GM20000 (cell line): ENCODE data around the gene GAMT.

Experiments used
- DNase-seq: peaks from one replicate; pipeline ENCODE4 v3.0.0; 2012; ENCODE audit warnings: low spot score
- TF ChIP-seq, protein P1 (sequence below): IDR thresholded peaks from 2 replicates; pipeline ENCODE4 v1.5.1; 2012; ENCODE audit warnings: mild to moderate bottlenecking, control low read depth; ENCODE audit errors: extremely low read depth, missing control alignments

Gene GAMT

DNA sequence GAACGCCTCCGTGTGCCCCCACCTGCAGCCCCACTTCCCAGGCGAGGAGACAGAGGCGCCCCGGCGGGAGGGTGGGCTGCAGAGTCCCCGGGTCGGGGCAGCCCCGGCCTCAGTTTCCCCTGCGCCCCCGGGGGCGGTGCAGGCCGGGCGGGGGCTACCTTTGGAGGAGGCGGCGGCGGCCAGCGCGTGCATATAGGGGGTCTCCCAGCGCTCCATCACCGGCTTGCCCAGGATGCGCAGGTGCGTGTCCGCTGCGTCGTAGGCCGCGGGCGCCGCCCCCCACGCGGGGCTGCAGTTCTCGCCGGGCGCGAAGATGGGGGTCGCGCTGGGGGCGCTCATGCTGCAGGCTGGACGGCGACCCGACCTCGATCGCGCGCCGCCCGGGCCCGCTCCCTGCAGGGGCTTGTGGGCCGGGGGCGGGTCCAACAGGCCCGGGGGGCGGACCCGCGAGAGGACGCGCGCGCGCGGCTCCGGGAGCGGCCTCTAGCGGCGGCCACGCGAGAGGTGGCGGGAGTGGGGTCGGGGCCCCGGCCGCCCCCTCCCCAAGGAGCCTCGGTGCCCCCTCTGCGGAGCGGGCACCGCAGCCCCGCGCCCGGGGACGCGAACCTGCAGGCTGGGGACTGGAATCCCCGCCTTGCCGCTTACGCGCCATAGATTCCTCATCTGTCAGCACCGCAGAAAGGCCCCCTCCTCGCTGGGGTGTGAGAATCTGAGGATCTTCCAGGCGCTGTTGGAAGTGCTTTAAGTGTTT, at the start of gene GAMT:
Gene GAMT, minus strand, starts transcription at position 405 of the 751 bp plus-strand sequence. Its CDS starts 66 bp downstream, at position 339.
- TF ChIP-seq, protein P1, sequence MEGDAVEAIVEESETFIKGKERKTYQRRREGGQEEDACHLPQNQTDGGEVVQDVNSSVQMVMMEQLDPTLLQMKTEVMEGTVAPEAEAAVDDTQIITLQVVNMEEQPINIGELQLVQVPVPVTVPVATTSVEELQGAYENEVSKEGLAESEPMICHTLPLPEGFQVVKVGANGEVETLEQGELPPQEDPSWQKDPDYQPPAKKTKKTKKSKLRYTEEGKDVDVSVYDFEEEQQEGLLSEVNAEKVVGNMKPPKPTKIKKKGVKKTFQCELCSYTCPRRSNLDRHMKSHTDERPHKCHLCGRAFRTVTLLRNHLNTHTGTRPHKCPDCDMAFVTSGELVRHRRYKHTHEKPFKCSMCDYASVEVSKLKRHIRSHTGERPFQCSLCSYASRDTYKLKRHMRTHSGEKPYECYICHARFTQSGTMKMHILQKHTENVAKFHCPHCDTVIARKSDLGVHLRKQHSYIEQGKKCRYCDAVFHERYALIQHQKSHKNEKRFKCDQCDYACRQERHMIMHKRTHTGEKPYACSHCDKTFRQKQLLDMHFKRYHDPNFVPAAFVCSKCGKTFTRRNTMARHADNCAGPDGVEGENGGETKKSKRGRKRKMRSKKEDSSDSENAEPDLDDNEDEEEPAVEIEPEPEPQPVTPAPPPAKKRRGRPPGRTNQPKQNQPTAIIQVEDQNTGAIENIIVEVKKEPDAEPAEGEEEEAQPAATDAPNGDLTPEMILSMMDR, result peak; percentile 70
- peak; percentile 95 for DNase-seq

DNA sequence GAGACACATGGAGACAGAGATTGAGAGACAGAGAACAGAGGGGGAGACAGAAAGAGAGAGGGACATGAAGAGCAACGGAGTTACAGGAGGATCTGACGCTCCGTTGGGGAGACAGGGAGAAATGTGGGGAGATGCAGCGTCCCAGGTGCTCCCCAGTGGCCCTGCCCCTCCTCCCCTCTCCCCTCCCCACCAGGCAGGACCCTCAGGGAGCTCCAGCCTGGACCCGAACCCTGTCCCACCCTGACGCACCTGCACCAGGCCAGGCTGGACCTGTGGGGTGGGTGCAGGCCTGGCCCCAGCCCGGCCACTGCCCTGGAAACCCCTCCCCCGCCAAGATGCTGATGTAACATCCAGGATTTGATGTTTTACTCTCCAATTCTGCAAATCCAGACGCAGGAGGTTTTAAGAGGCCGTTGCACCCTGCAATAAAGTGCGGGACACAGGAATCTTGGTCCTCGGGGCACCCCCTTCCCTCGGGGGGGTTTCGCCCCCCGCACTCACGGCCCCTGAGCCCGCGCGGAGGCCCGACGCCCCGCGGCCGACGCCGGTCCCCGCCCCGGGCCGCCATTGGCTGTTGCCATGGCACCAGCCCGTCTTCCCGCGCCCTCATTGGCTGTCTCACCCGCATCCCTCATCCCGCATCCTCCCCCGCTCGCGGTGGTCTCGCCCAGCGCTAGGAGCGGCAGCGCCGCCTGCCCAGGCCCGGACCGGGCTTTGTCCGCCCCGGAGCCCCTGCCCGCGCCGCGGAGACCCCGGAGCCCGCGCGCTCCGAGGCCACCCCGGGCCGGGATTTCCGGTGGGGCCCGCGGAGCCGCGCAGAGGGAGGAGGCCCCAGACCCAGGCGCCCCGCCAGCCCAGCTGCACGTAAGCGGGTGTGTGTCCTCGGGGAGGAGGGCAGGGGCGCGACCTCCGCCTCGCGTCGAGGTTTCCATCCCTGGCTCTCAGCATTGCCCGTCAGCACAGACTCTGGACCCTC, 48.4 kb upstream of the GAMT start, which contains the start of gene APC2:
Gene APC2, plus strand, starts transcription at position 655 of the 976 bp plus-strand sequence. CDS start 2,881 bp downstream, outside the sequence.
- TF ChIP-seq, protein P1, result no peak
- peak; percentile 81 for DNase-seq

DNA sequence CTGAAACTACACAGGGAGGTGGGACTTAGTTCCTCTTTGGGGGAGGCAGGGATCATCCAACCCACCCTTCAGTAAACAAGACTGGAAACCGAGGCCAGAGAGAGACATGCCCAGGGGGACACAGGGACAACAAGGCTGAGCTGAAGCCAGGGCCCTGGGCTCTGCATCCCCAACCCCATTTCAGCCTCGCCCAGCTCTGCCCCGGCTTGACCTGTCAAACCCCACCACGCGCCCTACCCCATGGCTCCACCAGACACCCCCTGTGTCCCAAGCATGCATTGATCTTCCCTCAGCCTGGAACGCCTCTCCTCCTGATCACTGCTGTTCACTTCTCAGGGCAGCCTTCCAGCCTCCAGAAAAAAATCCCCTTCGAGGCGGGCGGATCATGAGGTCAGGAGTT, 46.6 kb upstream of the GAMT start:
- no peak for DNase-seq
- TF ChIP-seq, protein P1, result no peak

DNA sequence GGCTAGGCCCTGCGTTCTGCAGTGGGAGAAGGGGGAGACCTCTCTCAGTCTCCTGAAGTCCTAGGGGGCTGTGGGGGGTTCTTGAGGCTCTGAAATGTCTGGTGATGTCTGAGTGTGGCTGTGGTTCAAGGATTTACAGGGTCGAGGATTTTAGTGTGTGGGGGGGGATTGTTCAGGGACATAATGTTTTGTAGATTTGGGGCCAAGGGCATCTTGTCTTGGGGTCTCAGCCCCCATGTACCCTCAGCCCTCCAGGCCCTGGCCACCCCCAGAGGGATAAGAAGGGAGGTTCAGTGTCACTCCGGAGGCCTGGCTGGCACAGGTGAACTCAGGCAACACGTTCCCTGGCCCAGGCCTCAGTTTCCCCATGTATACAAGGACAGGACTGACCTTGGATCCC, 46.2 kb upstream of the GAMT start:
- TF ChIP-seq, protein P1, result no peak
- DNase-seq, result no peak

DNA sequence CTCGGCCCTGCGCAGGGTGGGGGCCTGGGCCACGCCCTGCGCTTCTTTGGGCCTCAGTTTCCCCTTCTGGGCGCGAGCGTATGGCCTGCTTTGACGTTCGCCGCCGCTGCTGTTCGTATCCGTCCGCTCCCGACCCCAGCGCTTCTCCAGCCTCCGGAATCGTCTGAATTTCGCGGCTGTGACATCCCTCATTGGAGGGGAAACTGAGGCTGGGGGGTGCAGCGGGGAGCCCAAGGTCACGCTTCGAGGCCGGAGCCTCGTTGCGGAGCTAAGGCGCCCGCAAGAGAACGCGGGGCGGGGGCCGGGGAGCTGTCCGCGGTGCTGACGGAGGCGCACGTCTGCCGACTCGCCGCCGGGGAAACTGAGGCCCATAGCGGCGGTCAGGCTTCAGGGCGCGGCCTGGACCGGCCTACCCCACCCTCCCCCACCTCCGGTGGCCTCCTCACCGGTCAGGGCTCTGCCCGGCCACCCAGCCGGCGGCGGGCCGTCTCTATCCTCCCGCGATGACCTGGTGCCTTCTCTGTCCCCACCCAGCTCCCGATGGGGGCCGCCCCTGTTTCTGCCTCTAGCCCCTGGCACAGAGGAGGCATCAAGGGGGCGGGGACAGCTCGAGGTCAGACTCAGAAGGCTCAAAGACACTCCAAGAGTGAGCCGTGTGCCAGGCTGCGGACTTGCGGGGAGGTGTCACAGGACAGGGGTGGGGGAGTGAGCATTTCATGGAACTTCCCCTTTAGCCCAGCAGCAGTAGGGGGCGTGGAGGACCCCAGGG, 45.6 kb upstream of the GAMT start:
- DNase-seq, result no peak

DNA sequence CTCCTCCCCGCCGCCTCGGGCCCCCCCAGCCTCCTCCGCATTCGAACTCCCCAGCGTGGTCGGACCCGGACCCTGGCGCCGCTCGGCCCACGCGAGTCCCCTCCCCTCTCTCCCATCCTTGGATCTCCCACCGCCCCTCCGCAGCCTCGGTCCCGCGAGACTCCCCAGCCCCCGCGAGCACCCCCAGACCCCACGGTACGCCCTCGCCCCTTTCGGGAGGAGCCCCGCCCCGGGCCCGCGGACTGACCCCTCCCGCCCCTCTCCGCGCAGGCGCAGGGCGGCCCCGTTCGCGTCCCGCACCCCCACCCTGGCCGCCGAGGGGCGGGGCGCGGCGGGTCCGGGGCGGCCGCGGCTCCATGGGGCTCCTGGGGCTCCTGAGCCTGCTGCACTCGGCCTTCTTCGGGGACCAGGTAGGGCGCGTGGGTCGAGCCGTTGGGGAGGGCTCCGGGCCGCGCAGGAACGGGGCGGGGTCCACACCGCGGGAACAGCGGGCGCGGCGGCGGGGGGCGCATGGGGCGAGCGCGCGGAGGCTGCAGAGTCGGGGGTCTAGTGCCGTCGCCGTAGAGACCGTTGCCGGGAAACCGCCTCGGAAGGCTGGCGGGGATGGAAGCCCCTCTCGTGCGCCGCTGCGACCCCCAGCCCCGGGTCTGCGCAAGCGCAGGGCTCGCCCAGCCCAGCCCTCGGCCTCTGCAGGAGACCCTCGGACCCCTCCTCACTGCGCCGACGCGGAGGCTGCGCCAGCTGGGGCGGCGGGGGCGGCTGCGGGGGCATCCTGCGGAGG, 44.8 kb upstream of the GAMT start:
- TF ChIP-seq, protein P1, result no peak
- DNase-seq, result peak; percentile 76

More for the DNA sequence above, 45.6 kb upstream of the GAMT start:
- TF ChIP-seq, protein P1, result no peak
